Occipital lobe (tissue), 2 donors: ENCODE results near the gene DOK1. TPM values are rescaled to one million over a fixed set of nuclear protein-coding genes. Genes with fewer than 3 reads are reported as not detected.

ENCODE experiments used
- DNase-seq: peaks from one replicate; lab custom pipeline; 2025; lab: John Stamatoyannopoulos, UW
- total RNA-seq: library from RNA; depleted of rRNA; stranded (reverse); fragments of >200 nt; gene quantifications from one replicate; pipeline ENCODE4 v1.2.3, GENCODE V29; 2014

DOK1 gene
- total RNA-seq, 1 donor from 2014 or later: 3.4 TPM

DNA sequence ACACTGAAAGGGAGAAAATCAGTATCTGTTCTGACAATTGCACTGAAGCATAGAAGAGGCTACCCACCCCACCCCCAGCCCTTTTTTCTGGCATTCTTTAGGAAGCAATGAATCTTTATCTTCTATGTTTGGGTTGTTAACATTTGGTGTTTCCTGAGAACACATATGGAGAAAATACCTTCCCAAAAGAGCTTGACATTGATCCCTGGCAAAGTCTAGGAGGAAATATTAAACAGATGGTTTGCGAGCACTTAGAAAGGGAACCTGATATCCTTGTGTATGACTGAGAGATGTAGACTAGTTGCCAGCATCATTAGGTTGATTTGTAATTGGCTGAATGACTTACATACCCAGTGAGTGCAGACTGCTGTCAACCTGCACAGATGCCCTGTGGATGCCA lies 42.9 kb downstream of the DOK1 start:
- no peak for DNase-seq

DNA sequence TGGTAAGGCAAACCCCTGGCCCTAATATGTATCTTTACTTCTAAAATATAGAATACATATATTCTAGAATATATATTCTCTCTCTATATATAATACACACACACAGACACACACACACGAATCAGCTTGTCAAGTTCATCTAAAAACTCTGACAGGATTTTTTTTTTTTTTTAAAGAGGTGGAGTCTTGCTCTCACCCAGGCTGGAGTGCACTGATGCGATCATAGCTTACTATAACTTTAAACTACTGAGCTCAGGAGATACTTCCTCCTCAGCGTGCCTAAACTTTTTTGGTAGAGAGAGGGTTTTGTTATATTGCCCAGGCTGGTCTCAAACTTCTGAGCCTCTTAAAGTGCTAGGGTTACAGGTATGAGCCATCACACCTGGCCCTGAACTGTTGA lies 45.2 kb downstream of the DOK1 start:
- no peak for DNase-seq

DNA sequence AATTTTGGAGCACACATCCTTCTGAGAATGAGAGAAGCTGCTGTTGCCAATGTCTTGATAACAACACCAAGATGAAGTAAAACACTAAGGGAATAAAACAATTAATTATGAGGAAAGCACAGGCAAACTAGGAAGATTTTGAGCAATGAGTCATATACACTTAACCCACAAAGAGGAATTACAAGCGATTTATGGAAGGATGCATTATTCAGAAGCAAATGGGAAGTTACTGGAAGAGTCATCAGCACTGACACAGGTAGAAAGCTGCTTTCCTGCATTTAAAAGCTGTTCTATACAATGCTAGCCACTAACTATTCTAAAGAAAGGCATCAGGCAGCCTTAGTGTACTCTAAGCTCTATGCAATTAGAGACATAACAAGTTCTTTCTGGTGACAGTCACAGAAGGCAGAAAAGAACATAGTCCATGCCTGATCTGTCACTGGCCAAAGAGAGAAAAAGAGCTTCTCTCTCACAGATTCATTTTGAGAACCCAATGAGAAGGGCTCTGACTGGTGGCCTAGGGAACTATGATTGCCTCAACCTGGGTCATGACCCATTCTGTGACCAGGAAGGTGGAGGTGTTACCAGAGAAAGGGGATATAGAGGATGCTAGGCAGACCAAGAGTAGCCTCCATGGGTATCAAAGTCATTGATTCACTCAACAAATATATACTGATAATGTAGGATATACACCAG lies 48.2 kb downstream of the DOK1 start:
- no peak for DNase-seq

DNA sequence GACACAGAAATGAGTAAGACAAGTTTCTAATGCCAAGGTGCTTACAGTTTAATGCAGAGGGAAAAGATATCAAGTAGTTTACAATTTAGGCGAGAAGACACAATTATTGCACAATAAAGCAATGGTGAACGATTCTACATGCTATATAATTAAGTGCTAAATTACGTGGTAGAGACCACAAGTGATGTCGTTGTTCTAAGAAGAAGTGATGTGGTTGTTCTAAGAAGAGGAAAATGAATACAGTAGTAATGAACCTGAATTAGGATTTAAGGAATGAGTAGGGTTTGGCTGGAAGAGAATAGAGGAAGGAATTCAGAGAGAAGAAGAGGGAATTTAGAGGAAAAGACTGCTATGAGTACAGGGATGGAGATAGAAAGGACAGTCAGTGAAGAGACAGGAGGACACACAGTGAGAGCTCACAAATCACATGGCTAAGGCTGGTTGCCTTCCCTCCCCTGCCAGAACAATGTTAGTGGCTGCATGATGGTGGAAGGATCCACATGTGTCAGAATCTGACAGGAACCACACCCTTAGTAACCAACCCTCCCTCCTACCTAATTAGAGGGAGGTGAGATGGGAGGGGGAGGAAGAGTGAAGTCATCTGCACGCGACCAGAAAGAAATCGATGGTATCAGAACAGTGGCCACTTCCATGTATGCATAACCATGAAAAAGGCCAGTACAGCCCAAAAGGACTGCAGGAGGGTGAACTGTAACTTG lies 48.9 kb downstream of the DOK1 start:
- DNase-seq: no peak

DNA sequence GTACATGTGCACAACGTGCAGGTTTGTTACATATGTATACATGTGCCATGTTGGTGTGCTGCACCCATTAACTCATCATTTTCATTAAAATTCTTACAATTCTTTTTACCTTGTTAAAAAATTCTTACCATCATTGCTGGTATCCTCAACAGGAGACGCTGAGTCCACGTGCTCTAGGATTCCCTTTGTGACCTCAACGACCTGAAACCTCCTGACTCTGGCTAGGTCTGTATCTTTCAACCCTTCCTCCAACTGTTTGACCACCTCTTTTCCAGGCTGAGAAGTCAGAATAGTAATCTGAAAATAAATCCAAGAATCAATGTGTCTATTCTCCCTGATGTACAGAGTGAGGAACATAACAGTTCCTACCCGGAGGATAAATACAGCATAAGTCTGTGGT lies 52.4 kb downstream of the DOK1 start:
- no peak for DNase-seq

Other genes starting within 250 kb of the DOK1 start
- 2.2 TPM for gene SLC4A5, start 211.3 kb upstream of the DOK1 start, total RNA-seq
- gene DCTN1, start 174.4 kb upstream of the DOK1 start, total RNA-seq: 97.2 TPM
- gene C2orf81, start 133.1 kb upstream of the DOK1 start, total RNA-seq: 0.62 TPM
- gene WDR54, start 133.0 kb upstream of the DOK1 start, total RNA-seq: 30.7 TPM
- gene RTKN, start 112.8 kb upstream of the DOK1 start, total RNA-seq: 6.7 TPM
- 15.3 TPM for gene INO80B, start 99.6 kb upstream of the DOK1 start, total RNA-seq
- 23.6 TPM for gene WBP1, start 96.3 kb upstream of the DOK1 start, total RNA-seq
- 22.5 TPM for gene MOGS, start 89.3 kb upstream of the DOK1 start, total RNA-seq
- 11.5 TPM for gene MRPL53, start 82.0 kb upstream of the DOK1 start, total RNA-seq
- 35.6 TPM for gene CCDC142, start 71.7 kb upstream of the DOK1 start, total RNA-seq
- 5.9 TPM for gene TTC31, start 71.6 kb upstream of the DOK1 start, total RNA-seq
- gene LBX2, start 55.1 kb upstream of the DOK1 start, total RNA-seq: not detected
- 6.4 TPM for gene PCGF1, start 47.0 kb upstream of the DOK1 start, total RNA-seq
- gene TLX2, start 40.3 kb upstream of the DOK1 start, total RNA-seq: not detected
- not detected for gene DQX1, start 28.5 kb upstream of the DOK1 start, total RNA-seq
- 40.4 TPM for gene AUP1, start 25.0 kb upstream of the DOK1 start, total RNA-seq
- 56.3 TPM for gene HTRA2, start 24.8 kb upstream of the DOK1 start, total RNA-seq
- gene LOXL3, start 778 bp upstream of the DOK1 start, total RNA-seq: 16.1 TPM
- not detected for gene M1AP, start 93.6 kb downstream of the DOK1 start, total RNA-seq
- gene SEMA4F, start 99.5 kb downstream of the DOK1 start, total RNA-seq: 15.3 TPM